Astrocyte of the hippocampus (primary cell): Measurements from ENCODE around the gene LARGE1.
A peak's percentile ranks its signal among the peaks of the same experiment; 100 is the strongest.

Source experiments
- DNase-seq: peaks from one replicate; pipeline ENCODE4 v3.0.0; 2011; ENCODE audit warnings: low read depth, low spot score

The LARGE1 gene

GRCh38 chr22:33823552-33823951 lies 96.7 kb downstream of the LARGE1 start:
- no peak for DNase-seq

- no peak for DNase-seq
These were observed 99.0 kb downstream of the LARGE1 start for GRCh38 chr22:33821290-33821689.

DNA sequence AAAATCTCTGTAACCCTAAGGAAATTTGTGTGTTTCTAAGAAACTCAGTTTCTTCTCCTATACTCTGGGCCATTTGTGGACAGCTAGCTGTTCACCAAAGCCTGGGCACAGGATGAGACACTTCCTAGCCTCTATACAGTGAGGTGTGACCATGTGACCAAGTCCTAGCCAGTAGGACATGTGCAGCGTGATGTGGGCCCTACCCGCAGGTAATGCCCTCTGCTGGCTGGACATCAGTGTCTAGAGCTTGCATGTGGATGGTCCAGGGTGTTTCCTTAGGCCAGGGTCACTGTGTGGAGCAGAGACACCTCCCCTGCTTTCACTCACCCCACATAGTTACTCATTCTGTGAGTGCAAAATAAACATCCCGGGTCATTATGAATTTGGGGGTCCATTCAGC lies 100.5 kb downstream of the LARGE1 start:
- no peak for DNase-seq

DNA sequence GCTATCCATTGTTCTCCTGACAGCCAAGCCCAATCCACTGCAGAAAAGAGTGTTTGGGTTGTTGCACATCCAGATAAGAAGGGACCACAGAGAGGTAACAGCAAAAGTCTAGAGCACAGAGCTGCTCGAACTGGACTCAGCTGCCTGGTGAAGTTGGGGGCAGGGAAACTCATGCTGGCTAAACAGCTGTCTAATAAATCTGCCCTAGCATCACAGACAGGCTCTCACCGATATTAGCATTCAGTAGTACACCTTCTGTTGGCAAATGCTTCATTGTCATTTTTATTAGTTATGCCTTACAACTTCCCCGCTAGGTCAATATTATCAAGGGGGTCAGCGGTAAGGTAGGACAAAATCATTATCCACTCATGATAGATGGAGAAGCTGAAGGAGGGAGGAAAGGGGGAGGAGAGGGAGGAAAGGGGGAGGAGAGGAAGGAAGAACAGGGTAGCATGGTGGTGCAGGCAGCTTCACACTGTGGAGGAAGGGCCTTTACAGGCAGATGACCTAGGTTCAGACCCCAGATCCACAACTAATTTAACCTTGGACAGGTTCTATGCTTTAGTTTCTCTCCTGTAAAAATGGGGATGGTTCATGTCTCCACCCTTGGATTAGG lies 102.7 kb downstream of the LARGE1 start:
- no peak for DNase-seq

DNA sequence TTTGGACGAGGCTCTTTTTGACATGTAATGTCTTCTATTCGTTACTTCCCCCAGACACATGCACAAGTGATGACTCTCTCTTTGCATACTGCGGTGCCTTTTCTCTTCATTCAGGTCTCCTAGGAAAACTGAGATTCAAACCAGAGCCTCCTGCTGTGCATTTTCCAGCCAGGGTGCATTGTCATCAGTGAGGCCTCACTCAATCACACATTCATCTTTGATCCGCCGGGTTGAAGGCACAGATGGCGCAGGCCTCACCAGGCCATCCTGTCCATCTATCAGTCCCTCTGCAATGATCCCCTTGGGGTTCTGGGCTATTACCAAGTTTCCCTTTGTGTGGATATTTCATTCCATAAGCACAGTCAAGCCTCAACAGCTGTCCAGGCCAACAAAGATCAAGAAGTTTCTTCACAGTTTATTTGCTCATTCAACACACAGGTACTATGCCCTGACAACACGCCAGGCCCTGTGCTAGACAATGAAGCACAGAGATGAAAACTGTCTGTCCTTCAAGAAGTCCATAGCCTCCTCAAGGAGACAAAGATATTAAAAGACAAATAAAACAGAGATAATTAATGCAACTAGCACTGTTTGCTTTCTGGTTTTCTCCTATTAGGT lies 107.8 kb downstream of the LARGE1 start:
- no peak for DNase-seq

- no peak for DNase-seq
These were observed 108.6 kb downstream of the LARGE1 start for GRCh38 chr22:33811686-33812085.

DNA sequence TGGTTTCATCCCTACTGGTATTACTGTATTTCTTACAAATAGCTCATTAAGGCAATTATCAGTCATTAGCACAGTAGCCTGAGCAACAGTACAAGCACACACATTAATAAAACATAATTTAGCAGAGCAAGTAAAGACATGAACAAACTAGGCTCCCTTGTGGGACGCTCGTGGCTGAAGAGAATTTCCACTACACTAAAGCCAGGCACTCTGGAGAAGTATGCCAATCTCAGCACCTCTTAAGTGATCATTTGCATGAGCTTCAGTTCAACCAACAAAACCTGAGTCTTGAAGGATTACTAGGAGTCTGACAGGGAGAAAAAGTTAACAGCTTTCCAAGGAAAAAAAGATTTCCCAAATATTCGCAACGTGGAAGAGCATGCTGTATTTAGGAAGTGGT lies 109.1 kb downstream of the LARGE1 start:
- DNase-seq: no peak

DNA sequence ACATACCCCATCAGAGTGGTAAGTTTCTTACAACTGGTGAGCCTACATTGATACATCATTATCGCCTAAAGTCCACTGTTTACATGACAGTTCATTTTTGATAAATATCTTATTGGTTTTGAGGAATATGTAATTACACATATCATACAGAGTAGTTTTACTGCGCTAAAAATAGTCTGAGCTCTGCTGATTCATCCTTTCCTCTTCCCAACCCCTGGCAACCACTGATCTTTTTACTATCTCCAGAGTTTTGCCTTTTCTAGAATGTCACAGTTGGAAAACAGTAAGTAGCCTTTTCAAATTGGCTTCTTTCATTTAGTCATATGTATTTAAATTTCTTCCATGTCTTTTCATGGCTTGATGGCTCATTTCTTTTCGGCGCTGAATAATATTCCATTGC lies 112.8 kb downstream of the LARGE1 start:
- DNase-seq: no peak

DNA sequence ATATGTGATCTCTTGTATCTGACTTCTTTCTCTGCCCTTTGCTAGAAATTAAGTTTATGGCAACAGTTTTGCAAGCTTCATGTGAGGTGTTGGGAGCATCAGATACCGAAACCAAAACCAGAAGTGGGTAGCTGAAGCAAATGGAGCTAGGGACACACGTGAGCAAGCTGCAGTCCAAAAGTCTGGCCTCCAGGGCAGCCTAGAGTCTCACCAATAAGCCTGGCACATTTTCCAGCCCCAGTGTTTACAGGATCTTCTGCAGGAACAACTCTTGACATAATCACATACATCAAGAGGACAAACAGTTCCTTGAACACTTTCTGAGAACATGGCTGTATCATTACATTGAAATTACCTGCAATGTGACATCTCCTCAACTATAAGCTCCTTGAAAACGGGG lies 114.1 kb downstream of the LARGE1 start:
- no peak for DNase-seq

GRCh38 chr22:33803371-33804282 lies 116.6 kb downstream of the LARGE1 start:
- DNase-seq: peak; percentile 54

DNA sequence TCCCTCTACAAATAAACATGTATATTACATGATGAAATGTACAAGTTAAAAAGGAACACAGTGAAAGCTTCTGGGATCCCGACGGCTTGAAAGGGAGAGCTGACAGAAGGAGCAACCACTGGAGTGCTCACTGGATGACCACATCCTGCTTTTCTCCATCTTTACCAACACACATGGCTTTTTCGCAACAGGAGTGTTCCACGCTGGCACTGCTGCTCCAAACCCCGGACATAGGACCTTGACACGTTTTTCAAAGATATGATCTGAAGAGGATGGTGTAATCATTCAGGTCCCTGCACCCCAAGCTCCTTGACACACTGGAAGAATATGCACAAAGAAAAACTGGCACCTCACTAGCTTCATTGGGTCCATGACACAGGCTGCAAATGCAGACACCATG lies 121.9 kb downstream of the LARGE1 start:
- DNase-seq: no peak

GRCh38 chr22:33796494-33796893 lies 123.8 kb downstream of the LARGE1 start:
- no peak for DNase-seq

- no peak for DNase-seq
These were observed 126.8 kb downstream of the LARGE1 start for GRCh38 chr22:33793475-33793874.

DNA sequence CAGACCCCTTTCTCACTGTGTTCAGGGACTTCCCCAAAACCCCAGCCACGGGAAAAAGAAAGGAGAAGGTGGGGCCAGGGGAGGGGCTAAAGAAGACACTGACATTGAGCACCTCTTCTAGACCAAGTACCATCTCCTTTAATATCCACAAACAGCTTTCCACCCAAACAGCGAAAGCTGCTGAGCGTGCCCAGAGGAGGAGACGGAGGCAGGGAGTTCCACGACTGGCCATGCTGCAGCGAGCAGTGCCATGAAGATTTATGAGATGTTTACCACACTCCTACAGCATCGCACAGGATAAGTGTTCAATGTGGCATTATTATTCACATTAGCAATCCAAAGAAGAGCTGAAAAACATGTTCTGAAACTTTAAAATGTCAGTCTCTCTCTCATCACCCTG lies 127.4 kb downstream of the LARGE1 start:
- DNase-seq: no peak

DNA sequence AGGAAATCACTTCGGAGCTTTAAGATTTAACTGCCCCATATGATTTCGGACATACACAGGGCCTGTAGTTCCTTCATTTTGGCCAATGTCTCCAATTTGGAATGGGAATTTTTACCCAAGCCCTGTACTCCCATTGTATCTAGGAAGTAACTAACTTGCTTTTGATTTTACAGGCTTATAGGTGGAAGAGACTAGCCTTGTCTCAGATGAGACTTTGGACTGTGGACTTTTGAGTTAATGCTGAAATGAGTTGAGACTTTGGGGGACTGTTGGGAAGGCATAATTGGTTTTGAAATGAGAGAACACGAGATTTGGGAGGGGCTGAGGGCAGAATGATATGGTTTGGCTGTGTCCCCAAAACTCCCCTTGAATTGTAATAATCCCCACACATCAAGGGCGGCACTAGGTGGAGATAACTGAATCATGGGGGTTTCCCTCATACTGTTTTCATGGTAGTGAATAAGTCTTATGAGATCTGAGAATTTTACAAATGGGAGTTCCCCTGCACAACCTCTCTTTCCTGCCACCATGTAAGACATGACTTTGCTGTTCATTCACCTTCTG lies 130.5 kb downstream of the LARGE1 start:
- no peak for DNase-seq

- no peak for DNase-seq
These were observed 131.3 kb downstream of the LARGE1 start for GRCh38 chr22:33788927-33789326.

DNA sequence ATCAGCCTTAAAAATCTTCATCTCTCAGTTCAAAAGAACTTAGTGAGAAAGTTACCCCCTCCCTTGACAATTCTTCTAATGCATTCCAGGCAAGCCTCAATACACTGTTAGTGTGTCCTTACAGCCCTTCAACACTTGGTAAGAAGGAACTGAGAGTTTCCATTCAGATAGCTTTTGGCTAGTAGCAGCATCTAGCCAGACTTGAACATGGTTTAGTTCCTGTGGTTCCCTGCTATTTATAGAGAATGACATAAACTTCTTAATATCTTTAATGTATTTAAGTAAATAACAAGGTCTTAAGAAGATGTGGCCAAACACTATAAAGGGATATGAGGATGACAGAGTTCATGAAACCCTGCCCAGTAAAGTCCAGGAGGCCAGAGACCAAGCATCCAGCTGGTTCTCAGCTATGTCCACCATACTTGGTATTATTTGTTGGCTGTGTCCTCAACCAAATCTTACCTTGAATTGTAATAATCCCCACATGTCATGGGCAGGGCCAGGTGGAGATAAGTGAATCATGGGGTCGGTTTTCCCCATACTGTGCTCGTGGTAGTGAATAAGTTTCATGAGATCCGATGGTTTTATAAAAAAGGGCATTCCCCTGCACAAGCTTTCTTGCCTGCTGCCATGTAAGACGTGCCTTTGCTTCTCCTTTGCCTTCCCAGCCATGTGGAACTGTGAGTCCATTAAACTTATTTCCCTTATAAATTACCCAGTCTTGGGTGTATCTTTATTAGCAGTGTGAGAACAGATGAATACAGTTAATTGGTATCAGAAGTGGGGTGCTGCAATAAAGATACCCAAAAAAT lies 132.4 kb downstream of the LARGE1 start:
- no peak for DNase-seq

DNA sequence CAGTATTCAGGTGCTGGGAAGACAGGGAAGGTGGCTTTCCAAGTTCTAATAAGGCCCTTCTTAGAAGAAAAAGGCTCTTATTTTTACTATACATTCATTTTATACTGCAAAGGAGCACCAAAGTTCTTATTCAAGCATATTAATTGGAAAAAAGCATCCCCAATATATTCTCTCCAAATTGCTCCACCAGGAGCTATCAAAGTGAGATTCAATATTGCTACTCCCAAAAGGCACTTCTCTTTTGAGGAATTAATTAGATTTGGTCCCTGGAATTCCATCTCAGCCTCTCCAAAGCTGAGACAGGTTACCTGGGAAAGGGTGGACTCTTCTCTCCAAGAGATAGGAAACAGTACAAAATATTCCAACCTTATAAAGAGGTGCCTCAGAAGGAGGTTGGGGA lies 134.1 kb downstream of the LARGE1 start:
- no peak for DNase-seq

DNA sequence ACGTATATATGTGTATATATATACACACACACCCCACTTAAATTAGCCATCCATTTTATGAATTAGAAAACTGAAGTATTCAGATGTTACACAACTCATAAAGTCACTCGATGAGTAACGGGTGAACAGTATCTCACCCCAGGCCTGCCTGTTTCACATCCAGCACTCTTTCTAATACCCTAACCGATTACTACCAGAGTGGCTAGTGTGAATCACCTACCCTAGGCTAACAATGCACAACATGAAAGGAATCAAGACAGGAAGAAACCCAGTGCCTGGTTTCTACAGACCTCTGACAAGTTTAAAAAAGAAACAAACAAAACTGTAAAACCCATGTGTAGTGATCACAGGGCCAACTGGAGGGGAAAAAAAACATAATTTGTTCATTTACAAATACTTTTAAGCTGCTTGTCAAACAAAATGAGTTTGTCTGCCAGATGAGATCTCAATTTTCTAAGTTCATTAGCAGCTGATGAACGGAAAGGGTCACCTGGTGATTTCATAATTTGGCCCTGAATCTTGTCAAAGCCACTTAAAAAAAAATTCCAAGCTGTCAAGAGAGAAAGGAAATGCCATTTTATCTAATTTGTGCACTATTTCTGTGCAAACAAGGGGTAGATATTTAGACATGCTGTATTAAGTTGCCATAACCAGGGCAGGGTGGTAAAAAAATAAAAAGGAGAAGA lies 134.8 kb downstream of the LARGE1 start:
- peak; percentile 52 for DNase-seq

GRCh38 chr22:33781411-33781810 lies 138.9 kb downstream of the LARGE1 start:
- DNase-seq: no peak

GRCh38 chr22:33780531-33781136 lies 139.6 kb downstream of the LARGE1 start:
- no peak for DNase-seq
